H1 (cell line): ENCODE measurements around the gene FTSJ3. TPM values are rescaled to one million over a fixed set of nuclear protein-coding genes. Genes with fewer than 3 reads are reported as not detected.

ENCODE experiments used
- CTCF ChIA-PET: fragments of 300-600 bp; sonication (Branson Sonifier 250); formaldehyde crosslinking; loops from one replicate; lab custom pipeline; 2021; ENCODE audit not compliant: partially characterized antibody; lab: Charles Lee
- POLR2A ChIA-PET: fragments of 300-600 bp; sonication (Branson Sonifier 250); formaldehyde crosslinking; loops from one replicate; lab custom pipeline; 2021; ENCODE audit warnings: inconsistent platforms; ENCODE audit not compliant: partially characterized antibody; lab: Charles Lee
- DNase-seq, 2 experiments: peaks; one replicate each; pipeline versions ENCODE4 v3.0.0 to v3.0.0-alpha.2; 2010 to 2022; ENCODE audit warnings: low spot score in 2 of 2, low read depth in 1 of 2, mixed read lengths in 1 of 2
- FAIRE-seq: peaks from 2 replicates; lab custom pipeline; 2011; peaks lifted over from hg19 to GRCh38; lab: Jason Lieb, UNC
- H2AFZ ChIP-seq: 2 replicates; pipeline ENCODE4 v1.8.1; 2012; ENCODE audit warnings: low read length, inconsistent platforms
- H2AK5ac ChIP-seq: 2 replicates; pipeline ENCODE4 v1.6.1; 2013; ENCODE audit warnings: low read depth, low read length
- H2BK120ac ChIP-seq: replicated peaks from 2 replicates; pipeline ENCODE3; 2013; ENCODE audit warnings: low read depth, low read length, inconsistent platforms
- H2BK12ac ChIP-seq: 2 replicates; pipeline ENCODE4 v1.6.1; 2013; ENCODE audit warnings: low read depth, low read length
- H2BK15ac ChIP-seq: 2 replicates; pipeline ENCODE4 v1.6.1; 2013; ENCODE audit warnings: low read length
- H2BK20ac ChIP-seq: 2 replicates; pipeline ENCODE4 v1.6.1; 2013; ENCODE audit warnings: low read length
- H2BK5ac ChIP-seq: 2 replicates; pipeline ENCODE4 v1.6.1; 2013; ENCODE audit warnings: low read depth, low read length
- H3K14ac ChIP-seq: 2 replicates; pipeline ENCODE4 v1.6.1; 2013; ENCODE audit warnings: inconsistent platforms; ENCODE audit not compliant: insufficient read length
- H3K18ac ChIP-seq: 2 replicates; pipeline ENCODE4 v1.6.1; 2013; ENCODE audit warnings: low read length; ENCODE audit errors: extremely low read depth
- H3K23ac ChIP-seq: 2 replicates; pipeline ENCODE4 v1.6.1; 2013; ENCODE audit warnings: inconsistent platforms; ENCODE audit not compliant: insufficient read length
- H3K23me2 ChIP-seq: 2 replicates; pipeline ENCODE4 v1.6.1; 2013; ENCODE audit warnings: low read depth, low read length
- H3K27ac ChIP-seq: 2 replicates; pipeline ENCODE4 v1.6.1; 2011; ENCODE audit warnings: low read depth, low read length, inconsistent platforms
- H3K27me3 ChIP-seq, 4 experiments: replicated peaks in 1 of 4; 1 replicate in 1 of 4; 2 replicates in 3 of 4; pipeline versions ENCODE4 v1.6.1 to v1.8.1; 2011 to 2013; ENCODE audit warnings: low read length in 3 of 4, mild to moderate bottlenecking in 3 of 4, inconsistent platforms in 2 of 4, mixed read lengths in 2 of 4, moderate library complexity in 1 of 4; ENCODE audit not compliant: control insufficient read depth in 3 of 4, insufficient read depth in 3 of 4; ENCODE audit errors: extremely low read depth in 1 of 4
- H3K36me3 ChIP-seq, 4 experiments: 2 replicates each; pipeline versions ENCODE4 v1.6.1 to v1.8.1; 2011 to 2013; ENCODE audit warnings: mild to moderate bottlenecking in 4 of 4, low read length in 3 of 4, moderate library complexity in 2 of 4, control low read depth in 1 of 4, inconsistent platforms in 1 of 4; ENCODE audit not compliant: insufficient read depth in 4 of 4, control insufficient read depth in 2 of 4
- H3K4ac ChIP-seq: replicated peaks from 2 replicates; pipeline ENCODE3; 2013; ENCODE audit warnings: low read length, low read depth, mixed read lengths, inconsistent platforms; ENCODE audit not compliant: insufficient read length
- H3K4me1 ChIP-seq, 4 experiments: replicated peaks in 1 of 4; 1 replicate in 1 of 4; 2 replicates in 3 of 4; pipeline versions ENCODE4 v1.6.1 to v1.8.1; 2011 to 2013; ENCODE audit warnings: low read length in 3 of 4, inconsistent platforms in 2 of 4, mixed read lengths in 1 of 4; ENCODE audit not compliant: insufficient read depth in 4 of 4, control insufficient read depth in 3 of 4
- H3K4me2 ChIP-seq, 2 experiments: 2 replicates each; pipeline versions ENCODE4 v1.6.1 to v1.8.1; 2011 to 2013; ENCODE audit warnings: low read depth in 2 of 2, low read length in 2 of 2, control low read depth in 1 of 2, inconsistent platforms in 1 of 2, mild to moderate bottlenecking in 1 of 2; ENCODE audit not compliant: insufficient read depth in 1 of 2
- H3K4me3 ChIP-seq, 4 experiments: fragments of 200-600, 300-600 bp in 1 of 4; sonication (generic), shearing (Covaris generic), sonication (Bioruptor Twin) in 1 of 4; 2 replicates each; pipeline versions ENCODE4 v1.5.1 to v1.8.1; 2011 to 2016; ENCODE audit warnings: low read length in 4 of 4, low read depth in 3 of 4, control low read depth in 2 of 4, inconsistent platforms in 2 of 4, mild to moderate bottlenecking in 2 of 4, mixed read lengths in 1 of 4, moderate library complexity in 1 of 4; ENCODE audit not compliant: insufficient read depth in 2 of 4; ENCODE audit errors: extremely low read depth in 1 of 4
- H3K56ac ChIP-seq: replicated peaks from 2 replicates; pipeline ENCODE3; 2013; ENCODE audit warnings: low read depth, mild to moderate bottlenecking, mixed read lengths, low read length, inconsistent platforms; ENCODE audit not compliant: insufficient read length
- H3K79me1 ChIP-seq: 2 replicates; pipeline ENCODE4 v1.6.1; 2013; ENCODE audit warnings: low read depth, low read length, control low read depth
- H3K79me2 ChIP-seq, 2 experiments: 2 replicates each; pipeline versions ENCODE4 v1.6.1 to v1.8.1; 2012 to 2013; ENCODE audit warnings: low read length in 2 of 2, mild to moderate bottlenecking in 2 of 2, inconsistent platforms in 1 of 2; ENCODE audit not compliant: insufficient read depth in 2 of 2, control insufficient read depth in 1 of 2
- H3K9ac ChIP-seq, 4 experiments: replicated peaks in 1 of 4; 1 replicate in 1 of 4; 2 replicates in 3 of 4; pipeline versions ENCODE4 v1.6.1 to v1.8.1; 2011 to 2013; ENCODE audit warnings: low read depth in 3 of 4, low read length in 3 of 4, control low read depth in 2 of 4, mild to moderate bottlenecking in 2 of 4, moderate library complexity in 2 of 4, inconsistent platforms in 1 of 4; ENCODE audit errors: extremely low read depth in 1 of 4
- H3K9me3 ChIP-seq, 2 experiments: 2 replicates each; pipeline versions ENCODE4 v1.6.1 to v1.8.1; 2012 to 2013; ENCODE audit warnings: mild to moderate bottlenecking in 2 of 2, moderate library complexity in 2 of 2, control low read depth in 1 of 2, inconsistent platforms in 1 of 2, low read depth in 1 of 2, low read length in 1 of 2, mixed read lengths in 1 of 2; ENCODE audit not compliant: insufficient read depth in 2 of 2
- H4K20me1 ChIP-seq, 2 experiments: replicated peaks in 1 of 2; 2 replicates each; pipeline versions ENCODE3 to v1.8.1; 2011 to 2013; ENCODE audit warnings: inconsistent platforms in 2 of 2, low read length in 2 of 2, mild to moderate bottlenecking in 1 of 2; ENCODE audit not compliant: insufficient read depth in 2 of 2, control insufficient read depth in 1 of 2
- H4K5ac ChIP-seq: 2 replicates; pipeline ENCODE4 v1.6.1; 2013; ENCODE audit warnings: low read length, low read depth, mixed read lengths, inconsistent platforms; ENCODE audit not compliant: insufficient read length
- H4K8ac ChIP-seq: 2 replicates; pipeline ENCODE4 v1.8.0; 2013; ENCODE audit warnings: mild to moderate bottlenecking, moderate library complexity, low read length, inconsistent platforms; ENCODE audit not compliant: insufficient read depth; ENCODE audit errors: extremely low read depth
- H4K91ac ChIP-seq: replicated peaks from 2 replicates; pipeline ENCODE3; 2013; ENCODE audit warnings: low read length, mixed read lengths, inconsistent platforms; ENCODE audit not compliant: insufficient read length
- CBX5 ChIP-seq: fragments of 300-800, 300-1000 bp; sonication (generic); IDR thresholded peaks from 2 replicates; pipeline ENCODE4 v1.7.1; 2016; ENCODE audit warnings: antibody characterized with exemption, low read length, low read depth
- CBX8 ChIP-seq: fragments of 300-800, 300-1000 bp; sonication (generic); IDR thresholded peaks from 2 replicates; pipeline ENCODE4 v1.7.1; 2016; ENCODE audit warnings: low read depth, low read length, borderline replicate concordance
- CEBPB ChIP-seq: IDR thresholded peaks from 2 replicates; pipeline ENCODE4 v1.6.1; 2012; ENCODE audit warnings: low read depth, low read length
- EP300 ChIP-seq, 2 experiments: IDR thresholded peaks; 1 replicate in 1 of 2; 2 replicates in 1 of 2; pipeline ENCODE4 v1.6.1; 2011 to 2012; ENCODE audit warnings: low read depth in 2 of 2, low read length in 2 of 2, mild to moderate bottlenecking in 2 of 2, borderline replicate concordance in 1 of 2, inconsistent platforms in 1 of 2, moderate library complexity in 1 of 2
- NRF1 ChIP-seq: IDR thresholded peaks from 2 replicates; pipeline ENCODE4 v1.6.1; 2011; ENCODE audit warnings: mild to moderate bottlenecking, low read depth, low read length, improper control_type of control experiment
- PHF8 ChIP-seq: fragments of 200-600 bp; sonication (generic); conservative IDR thresholded peaks from 2 replicates; pipeline ENCODE4 v1.7.1; 2012; ENCODE audit warnings: low read depth, mild to moderate bottlenecking, inconsistent platforms, low read length, moderate library complexity
- POU5F1 ChIP-seq: IDR thresholded peaks from 2 replicates; pipeline ENCODE4 v1.6.1; 2011; ENCODE audit warnings: low read depth, mild to moderate bottlenecking, low read length, moderate library complexity
- USF2 ChIP-seq: IDR thresholded peaks from 2 replicates; pipeline ENCODE4 v1.6.1; 2011; ENCODE audit warnings: low read length, improper control_type of control experiment
- ZNF274 ChIP-seq: IDR thresholded peaks from 2 replicates; pipeline ENCODE4 v1.7.0; 2012; ENCODE audit warnings: low read length, borderline replicate concordance; ENCODE audit errors: extremely low read depth
- WGBS, 2 experiments: shearing (Covaris generic) in 1 of 2; methylation state at CpG; one replicate each; pipeline versions ENCODE4 v1.1.6 to v1.1.7; 2013 to 2015; ENCODE audit warnings: low lambda C conversion rate in 2 of 2, mixed read lengths in 2 of 2, inconsistent platforms in 1 of 2, low coverage in 1 of 2, missing lambda C conversion rate in 1 of 2; ENCODE audit not compliant: insufficient replicate concordance in 2 of 2, insufficient coverage in 1 of 2, insufficient read length in 1 of 2; ENCODE audit errors: extremely low coverage in 1 of 2, missing lambda C conversion rate in 1 of 2; 5-methylcytosine and 5-hydroxymethylcytosine counted together
- polyA plus RNA-seq, 7 experiments: library from polyadenylated mRNA; depleted of rRNA in 3 of 7; stranded (reverse) in 5 of 7; unstranded in 2 of 7; fragments of >200 nt in 5 of 7; fragments of 200-250 nt in 2 of 7; gene quantifications; 1 replicate in 5 of 7; 2 replicates in 1 of 7; 4 replicates in 1 of 7; pipeline versions ENCODE4 v1.2.1 to v1.2.3, GENCODE V29; 2011 to 2013; ENCODE audit warnings: missing spikeins in 2 of 7, mixed read lengths in 2 of 7
- total RNA-seq: library from RNA; stranded (reverse); fragmentation: NEBNext Ultra II Directional; extraction: Animal tissue kit (Norgen Biotek cat#: 25700); gene quantifications from 2 replicates; pipeline ENCODE4 v1.2.1, GENCODE V29; 2021

The FTSJ3 gene
- total and polyA plus RNA-seq, 2 of the 8 experiments (the other 6 are each of a cell fraction or from before 2014, with no cell fraction given), result 42.7 to 77.2 TPM

DNA sequence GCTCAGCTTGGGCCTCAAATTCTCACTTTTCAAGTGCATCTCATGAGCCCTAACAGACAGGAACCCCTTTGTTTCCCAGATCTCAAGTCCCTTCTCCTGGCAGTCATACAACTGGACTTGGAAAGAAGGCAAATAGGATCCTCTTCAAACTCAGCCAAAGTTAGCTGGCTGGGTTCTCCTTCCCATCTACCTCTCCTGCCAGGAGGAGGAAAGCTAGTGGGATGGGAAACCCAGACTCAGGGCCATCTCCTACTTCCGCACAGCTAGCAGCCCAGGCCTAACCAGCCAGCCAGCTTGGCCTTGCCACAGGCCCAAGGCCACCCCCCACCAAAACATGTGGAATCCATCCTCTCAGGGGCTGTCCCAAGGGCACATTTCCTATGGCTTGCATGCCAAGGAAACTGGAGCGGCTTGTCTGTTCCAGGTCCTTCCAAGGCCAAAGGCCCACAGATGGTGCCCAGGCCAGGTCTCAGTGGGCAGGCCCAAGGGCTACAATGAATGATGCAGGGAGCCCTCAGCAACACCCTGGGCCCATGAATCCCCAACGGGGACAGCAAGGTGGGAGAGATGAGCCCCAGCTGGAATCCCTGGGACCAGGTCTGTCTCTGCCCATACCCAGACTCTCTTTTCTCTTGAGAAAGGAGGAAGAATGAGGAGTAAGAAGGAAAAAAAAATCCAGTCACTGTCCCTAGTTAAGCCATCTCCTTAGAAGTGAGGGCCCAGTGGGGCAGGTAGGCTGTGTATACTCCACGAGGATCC, 13.3 kb upstream of the FTSJ3 start:
- TF ChIP-seq CBX5 (no peak), PHF8 (no peak), NRF1 (no peak), USF2 (no peak), CEBPB (no peak), ZNF274 (no peak), CBX8 (no peak), EP300 (IDR thresholded peaks at IDR 0.05; ENCODE audit: borderline replicate concordance in 1 of 2, low read depth in 2 of 2, low read length in 2 of 2) (no peak), POU5F1 (no peak)
- peaks cover 11 to 42% of the 10 kb centered on the region in 2 experiments for H3K79me2 ChIP-seq
- H3K56ac ChIP-seq, result no peak overlapping the region
- peaks cover 20% of the 10 kb centered on the region for H3K79me1 ChIP-seq
- CTCF ChIA-PET, result interaction anchor here (0.6 to 1.4 kb wide), 6 partner anchors 13 to 177 kb away, joined by 3 to 7 read pairs (median 4); partner anchors contain the start of genes CSHL1 and PSMC5
- no peak overlapping the region for H3K27ac ChIP-seq
- H3K4me2 ChIP-seq, result peak overlapping the region; percentile 93
- WGBS, 2 experiments, result 87% methylated on average over 3 of the region's 4 CpGs; no CpG with 5 or more reads in 1 of the 2 experiments
- H4K91ac ChIP-seq, result peak overlapping the region; percentile 25
- no peak overlapping the region for H4K5ac ChIP-seq
- peak overlapping the region; percentile 18; the same call in 1 of the 2 replicates for H2BK15ac ChIP-seq
- no peak overlapping the region for H2BK20ac ChIP-seq
- H3K9ac ChIP-seq, result no peak overlapping the region
- POLR2A ChIA-PET, result interaction anchor here (0.6 to 32.3 kb wide), 3 partner anchors 20 to 58 kb away, joined by 3 to 593 read pairs (median 481); partner anchors contain the start of genes CCDC47, DDX42, FTSJ3 and PSMC5
- no peak overlapping the region for H2AFZ ChIP-seq
- H3K14ac ChIP-seq, result no peak overlapping the region
- peaks cover 0 to 3% (median 1%) of the 10 kb centered on the region in 4 experiments; a peak in 2 of 8 replicates for H3K36me3 ChIP-seq
- H2AK5ac ChIP-seq, result peak overlapping the region; percentile 55; the same call in 1 of the 2 replicates
- H3K4me1 ChIP-seq, result peaks cover 3 to 28% (median 26%) of the 10 kb centered on the region in 4 experiments
- H3K4me3 ChIP-seq, result peak overlapping the region; percentile 76 to 97 (median 83); a peak in 5 of 8 replicates
- FAIRE-seq (no peak), DNase-seq (no peak)
- H3K4ac ChIP-seq, result no peak overlapping the region
- H3K23ac ChIP-seq, result no peak overlapping the region
- H3K9me3 ChIP-seq, result no peaks in the 10 kb centered on the region
- H3K27me3 ChIP-seq, result peaks cover 0 to 3% (median 1%) of the 10 kb centered on the region in 4 experiments; a peak in 2 of 7 replicates
- no peak overlapping the region for H2BK120ac ChIP-seq
- no peak overlapping the region for H4K8ac ChIP-seq
- peaks cover 8% of the 10 kb centered on the region for H3K23me2 ChIP-seq
- H2BK12ac ChIP-seq, result peak overlapping the region; percentile 68; the same call in 1 of the 2 replicates
- H3K18ac ChIP-seq, result peak overlapping the region; percentile 60; the same call in 1 of the 2 replicates
- peaks cover 1 to 4% of the 10 kb centered on the region in 2 experiments for H4K20me1 ChIP-seq
- peak overlapping the region; percentile 71; the same call in 1 of the 2 replicates for H2BK5ac ChIP-seq
